SU-DHL-6 (cell line): Measurements from ENCODE around the gene CPNE4.

Source experiments
- H2AFZ ChIP-seq: fragments of 200-600 bp; sonication (generic); 2 replicates; pipeline ENCODE4 v1.6.1; 2014; ENCODE audit warnings: low read depth, mild to moderate bottlenecking, moderate library complexity, mixed read lengths, antibody characterized with exemption, low read length; ENCODE audit not compliant: severe bottlenecking
- H3F3A ChIP-seq: fragments of 200-600 bp; shearing (Covaris generic); 2 replicates; pipeline ENCODE4 v1.6.0; 2016; ENCODE audit warnings: antibody characterized with exemption, mild to moderate bottlenecking; ENCODE audit not compliant: insufficient read depth
- H3K27ac ChIP-seq: fragments of 200-600 bp; sonication (generic); 2 replicates; pipeline ENCODE4 v1.5.1; 2016; ENCODE audit warnings: low read depth, mild to moderate bottlenecking, low read length, moderate library complexity, mixed read lengths
- H3K27me3 ChIP-seq: fragments of 200-600 bp; sonication (generic), shearing (Covaris generic); 2 replicates; pipeline ENCODE4 v1.6.0; 2014; ENCODE audit warnings: mild to moderate bottlenecking, low read length
- H3K36me3 ChIP-seq: fragments of 200-600 bp; sonication (generic); 2 replicates; pipeline ENCODE4 v1.6.1; 2014; ENCODE audit warnings: mild to moderate bottlenecking, low read length, mixed read lengths
- H3K4me2 ChIP-seq: fragments of 300-600, 200-600 bp; shearing (Covaris generic), sonication (generic); 2 replicates; pipeline ENCODE4 v1.6.0; 2014; ENCODE audit warnings: low read length, low read depth, mild to moderate bottlenecking; ENCODE audit not compliant: poor library complexity, severe bottlenecking
- H3K4me3 ChIP-seq: fragments of 200-600 bp; sonication (generic); 2 replicates; pipeline ENCODE4 v1.5.1; 2014; ENCODE audit warnings: antibody characterized with exemption, low read length, mild to moderate bottlenecking, mixed read lengths; ENCODE audit not compliant: insufficient read depth, poor library complexity, severe bottlenecking
- H3K79me2 ChIP-seq: fragments of 200-600 bp; sonication (generic); 2 replicates; pipeline ENCODE4 v1.6.1; 2014; ENCODE audit warnings: mild to moderate bottlenecking, low read length, moderate library complexity; ENCODE audit not compliant: insufficient read depth
- H3K9ac ChIP-seq: fragments of 200-600 bp; sonication (generic); 2 replicates; pipeline ENCODE4 v1.7.0; 2014; ENCODE audit warnings: mild to moderate bottlenecking, low read length
- H3K9me2 ChIP-seq: fragments of 200-600 bp; sonication (generic); replicated peaks from 2 replicates; pipeline ENCODE4 v1.6.1; 2014; ENCODE audit warnings: low read length; ENCODE audit not compliant: insufficient read depth
- H3K9me3 ChIP-seq: fragments of 200-600 bp; sonication (generic); 2 replicates; pipeline ENCODE4 v1.6.1; 2014; ENCODE audit warnings: low read length, mixed read lengths; ENCODE audit not compliant: insufficient read depth
- H4K20me1 ChIP-seq: fragments of 200-600 bp; sonication (generic); 2 replicates; pipeline ENCODE4 v1.6.1; 2014; ENCODE audit warnings: low read depth, mild to moderate bottlenecking, antibody characterized with exemption, low read length, moderate library complexity, mixed read lengths
- EZH2phosphoT487 ChIP-seq: fragments of 200-600 bp; sonication (generic), shearing (Covaris generic); conservative IDR thresholded peaks from 2 replicates; pipeline ENCODE4 v1.6.1; 2018; ENCODE audit warnings: mild to moderate bottlenecking, antibody characterized with exemption, low read length, moderate library complexity, mixed read lengths
- TF ChIP-seq, protein P1 (sequence below): fragments of 200-600 bp; sonication (generic); IDR thresholded peaks from one replicate; pipeline ENCODE4 v1.5.1; 2017; ENCODE audit warnings: antibody characterized with exemption, mild to moderate bottlenecking, low read length, moderate library complexity; ENCODE audit not compliant: insufficient read depth, poor library complexity, severe bottlenecking

CPNE4 gene

DNA sequence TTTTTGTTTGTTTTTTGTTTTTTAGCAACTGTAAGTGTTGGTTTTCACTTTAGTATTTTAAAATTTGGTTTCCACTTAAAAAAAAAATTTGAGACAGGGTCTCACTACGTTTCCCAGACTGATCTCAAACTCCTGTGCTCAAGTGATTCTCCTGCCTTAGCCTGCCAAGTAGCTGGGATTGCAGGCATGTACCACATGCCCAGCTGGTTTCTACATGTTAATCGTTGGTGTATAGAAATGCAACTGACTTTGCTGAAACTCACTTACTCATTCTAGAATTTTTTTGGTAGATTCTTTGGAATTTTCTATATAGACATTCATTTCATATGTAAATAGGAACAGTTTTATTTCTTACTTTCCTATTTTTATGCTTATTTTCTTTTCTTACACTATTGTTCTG, 287.3 kb downstream of the CPNE4 start:
- Histone ChIP-seq H2AFZ (no peak overlapping the region), H3K36me3 (no peaks in the 10 kb centered on the region), H3K4me2 (no peak overlapping the region), H3K9me3 (no peaks in the 10 kb centered on the region), H3F3A (no peaks in the 10 kb centered on the region), H4K20me1 (no peaks in the 10 kb centered on the region), H3K27me3 (no peaks in the 10 kb centered on the region), H3K9me2 (no peaks in the 10 kb centered on the region), H3K9ac (no peak overlapping the region), H3K27ac (no peak overlapping the region), H3K79me2 (no peaks in the 10 kb centered on the region), H3K4me3 (no peak overlapping the region)
- TF ChIP-seq EZH2phosphoT487 = no peak
- TF ChIP-seq, protein P1, sequence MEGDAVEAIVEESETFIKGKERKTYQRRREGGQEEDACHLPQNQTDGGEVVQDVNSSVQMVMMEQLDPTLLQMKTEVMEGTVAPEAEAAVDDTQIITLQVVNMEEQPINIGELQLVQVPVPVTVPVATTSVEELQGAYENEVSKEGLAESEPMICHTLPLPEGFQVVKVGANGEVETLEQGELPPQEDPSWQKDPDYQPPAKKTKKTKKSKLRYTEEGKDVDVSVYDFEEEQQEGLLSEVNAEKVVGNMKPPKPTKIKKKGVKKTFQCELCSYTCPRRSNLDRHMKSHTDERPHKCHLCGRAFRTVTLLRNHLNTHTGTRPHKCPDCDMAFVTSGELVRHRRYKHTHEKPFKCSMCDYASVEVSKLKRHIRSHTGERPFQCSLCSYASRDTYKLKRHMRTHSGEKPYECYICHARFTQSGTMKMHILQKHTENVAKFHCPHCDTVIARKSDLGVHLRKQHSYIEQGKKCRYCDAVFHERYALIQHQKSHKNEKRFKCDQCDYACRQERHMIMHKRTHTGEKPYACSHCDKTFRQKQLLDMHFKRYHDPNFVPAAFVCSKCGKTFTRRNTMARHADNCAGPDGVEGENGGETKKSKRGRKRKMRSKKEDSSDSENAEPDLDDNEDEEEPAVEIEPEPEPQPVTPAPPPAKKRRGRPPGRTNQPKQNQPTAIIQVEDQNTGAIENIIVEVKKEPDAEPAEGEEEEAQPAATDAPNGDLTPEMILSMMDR = no peak

- Histone ChIP-seq H3K9me2 (no peaks in the 10 kb centered on the region), H3K36me3 (no peaks in the 10 kb centered on the region), H3K27ac (no peak overlapping the region), H3K27me3 (no peaks in the 10 kb centered on the region), H3K9ac (no peak overlapping the region), H3K9me3 (no peaks in the 10 kb centered on the region), H3K79me2 (no peaks in the 10 kb centered on the region), H4K20me1 (no peaks in the 10 kb centered on the region), H3F3A (no peaks in the 10 kb centered on the region), H3K4me3 (no peak overlapping the region), H2AFZ (no peak overlapping the region), H3K4me2 (no peak overlapping the region)
- TF ChIP-seq, protein P1 = no peak
- TF ChIP-seq EZH2phosphoT487 = no peak
Measured at GRCh38 chr3:131744765-131745164, 290.0 kb downstream of the CPNE4 start.

GRCh38 chr3:131743126-131743525, 291.7 kb downstream of the CPNE4 start:
- no peak for TF ChIP-seq EZH2phosphoT487
- TF ChIP-seq, protein P1 = no peak
- H2AFZ ChIP-seq = no peak overlapping the region
- no peaks in the 10 kb centered on the region for H3F3A ChIP-seq

More at GRCh38 chr3:131743126-131743525, 291.7 kb downstream of the CPNE4 start:
- H3K9me2 ChIP-seq = no peaks in the 10 kb centered on the region
- H3K4me3 ChIP-seq = no peak overlapping the region
- no peak overlapping the region for H3K9ac ChIP-seq
- no peaks in the 10 kb centered on the region for H4K20me1 ChIP-seq
- H3K4me2 ChIP-seq = no peak overlapping the region
- no peaks in the 10 kb centered on the region for H3K27me3 ChIP-seq
- H3K79me2 ChIP-seq = no peaks in the 10 kb centered on the region
- no peaks in the 10 kb centered on the region for H3K36me3 ChIP-seq
- no peaks in the 10 kb centered on the region for H3K9me3 ChIP-seq
- no peak overlapping the region for H3K27ac ChIP-seq
